ENCODE results near the gene TTBK2. TPM values are rescaled to one million over a fixed set of nuclear protein-coding genes. Genes with fewer than 3 reads are reported as not detected.
"Not testable (repeated sequence)": the region's sequence is repeated elsewhere in the genome, so short reads cannot be mapped to it uniquely, and the experiment has no call there.

The TTBK2 gene
- total RNA-seq, 1 donor: 15.2 TPM

DNA sequence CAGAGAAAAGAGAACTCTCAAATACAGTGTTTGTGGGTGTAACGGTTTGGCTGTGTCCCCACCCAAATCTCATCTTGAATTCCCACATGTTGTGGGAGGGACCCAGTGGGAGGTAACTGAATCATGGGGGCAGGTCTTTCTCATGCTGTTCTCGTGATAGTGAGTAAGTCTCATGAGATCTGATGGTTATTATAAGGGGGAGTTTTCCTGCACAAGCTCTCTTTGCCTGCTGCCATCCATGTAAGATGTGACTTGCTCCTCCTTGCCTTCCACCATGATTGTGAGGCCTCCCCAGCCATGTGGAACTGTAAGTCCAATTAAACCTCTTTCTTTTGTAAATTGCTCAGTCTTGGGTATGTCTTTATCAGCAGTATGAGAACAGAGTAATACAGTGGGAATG is 158.8 kb downstream of the TTBK2 start:
- not testable (repeated sequence) for H3K79me2 ChIP-seq (ENCODE audit: insufficient read depth, low read length); H3K27ac ChIP-seq (ENCODE audit: low read depth, low read length); H3K4me1 ChIP-seq (ENCODE audit: insufficient read depth, low read length); H4K20me1 ChIP-seq (ENCODE audit: insufficient read depth, low read length); H3K4me3 ChIP-seq (ENCODE audit: insufficient read depth, low read length); H3K9me3 ChIP-seq (ENCODE audit: low read depth, low read length); H3K27me3 ChIP-seq (ENCODE audit: insufficient read depth, low read length); H2AFZ ChIP-seq (ENCODE audit: low read length); DNase-seq (ENCODE audit: insufficient read length, low spot score, missing footprints); H3K36me3 ChIP-seq (ENCODE audit: insufficient read depth, low read length); H3K4me2 ChIP-seq (ENCODE audit: insufficient read depth, low read length)

DNA sequence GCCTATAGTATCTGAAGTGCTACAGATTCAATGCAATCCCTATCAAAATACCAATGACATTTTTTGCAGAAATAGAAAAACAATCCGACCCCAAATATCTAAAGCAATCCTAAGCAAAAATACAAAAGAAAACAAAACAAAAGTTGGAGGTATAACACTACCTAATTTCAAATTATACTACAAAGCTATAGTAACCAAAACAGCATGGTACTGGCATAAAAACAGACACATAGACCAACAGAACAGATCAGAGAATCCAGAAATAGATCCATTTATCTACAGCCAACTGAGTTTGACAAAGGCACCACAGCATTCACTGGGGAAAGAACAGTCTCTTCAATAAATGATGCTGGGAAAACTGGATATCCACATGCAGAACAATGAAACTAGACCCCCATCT is 159.8 kb downstream of the TTBK2 start:
- Histone ChIP-seq H3K36me3 (ENCODE audit: insufficient read depth, low read length) (no peaks in the 10 kb centered on the region), H2AFZ (ENCODE audit: low read length) (no peak overlapping the region), H4K20me1 (ENCODE audit: insufficient read depth, low read length) (no peaks in the 10 kb centered on the region), H3K9me3 (ENCODE audit: low read depth, low read length) (peaks cover 3% of the 10 kb centered on the region), H3K4me2 (ENCODE audit: insufficient read depth, low read length) (no peak overlapping the region), H3K27ac (ENCODE audit: low read depth, low read length) (no peak overlapping the region), H3K4me3 (ENCODE audit: insufficient read depth, low read length) (no peak overlapping the region), H3K4me1 (ENCODE audit: insufficient read depth, low read length) (no peaks in the 10 kb centered on the region), H3K79me2 (ENCODE audit: insufficient read depth, low read length) (peaks cover 5% of the 10 kb centered on the region), H3K27me3 (ENCODE audit: insufficient read depth, low read length) (no peaks in the 10 kb centered on the region)
- TF ChIP-seq, protein P1, sequence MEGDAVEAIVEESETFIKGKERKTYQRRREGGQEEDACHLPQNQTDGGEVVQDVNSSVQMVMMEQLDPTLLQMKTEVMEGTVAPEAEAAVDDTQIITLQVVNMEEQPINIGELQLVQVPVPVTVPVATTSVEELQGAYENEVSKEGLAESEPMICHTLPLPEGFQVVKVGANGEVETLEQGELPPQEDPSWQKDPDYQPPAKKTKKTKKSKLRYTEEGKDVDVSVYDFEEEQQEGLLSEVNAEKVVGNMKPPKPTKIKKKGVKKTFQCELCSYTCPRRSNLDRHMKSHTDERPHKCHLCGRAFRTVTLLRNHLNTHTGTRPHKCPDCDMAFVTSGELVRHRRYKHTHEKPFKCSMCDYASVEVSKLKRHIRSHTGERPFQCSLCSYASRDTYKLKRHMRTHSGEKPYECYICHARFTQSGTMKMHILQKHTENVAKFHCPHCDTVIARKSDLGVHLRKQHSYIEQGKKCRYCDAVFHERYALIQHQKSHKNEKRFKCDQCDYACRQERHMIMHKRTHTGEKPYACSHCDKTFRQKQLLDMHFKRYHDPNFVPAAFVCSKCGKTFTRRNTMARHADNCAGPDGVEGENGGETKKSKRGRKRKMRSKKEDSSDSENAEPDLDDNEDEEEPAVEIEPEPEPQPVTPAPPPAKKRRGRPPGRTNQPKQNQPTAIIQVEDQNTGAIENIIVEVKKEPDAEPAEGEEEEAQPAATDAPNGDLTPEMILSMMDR (IDR thresholded peaks at IDR 0.05; ENCODE audit: extremely low read depth, low read depth, low read length): no peak
- DNase-seq (ENCODE audit: insufficient read length, low spot score, missing footprints): no peak

DNA sequence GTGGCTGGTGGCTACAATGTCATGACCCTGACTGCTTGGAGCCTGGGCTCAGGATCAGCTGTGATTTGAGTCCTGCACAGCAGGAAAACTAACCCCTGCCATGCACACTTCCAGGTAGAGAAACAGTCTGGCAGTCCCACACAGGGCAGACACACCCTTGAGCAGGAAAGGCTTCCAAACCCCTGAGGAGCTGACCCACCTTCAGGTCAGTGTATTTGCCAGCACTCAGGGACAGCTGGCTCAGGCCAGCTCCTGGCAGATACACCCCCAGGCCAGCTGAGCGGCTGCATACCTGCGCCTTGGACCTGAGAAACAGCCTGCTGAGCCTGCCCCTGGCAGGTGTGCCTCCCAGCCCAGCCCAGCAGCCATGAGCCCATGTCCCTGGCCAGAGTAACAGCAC is 161.5 kb downstream of the TTBK2 start:
- DNase-seq (ENCODE audit: insufficient read length, low spot score, missing footprints): no peak
- Histone ChIP-seq H3K4me2 (ENCODE audit: insufficient read depth, low read length) (no peak overlapping the region), H3K79me2 (ENCODE audit: insufficient read depth, low read length) (peaks cover 5% of the 10 kb centered on the region), H3K36me3 (ENCODE audit: insufficient read depth, low read length) (no peaks in the 10 kb centered on the region), H3K4me3 (ENCODE audit: insufficient read depth, low read length) (no peak overlapping the region), H3K9me3 (ENCODE audit: low read depth, low read length) (peaks cover 3% of the 10 kb centered on the region), H2AFZ (ENCODE audit: low read length) (no peak overlapping the region), H3K27ac (ENCODE audit: low read depth, low read length) (no peak overlapping the region), H4K20me1 (ENCODE audit: insufficient read depth, low read length) (no peaks in the 10 kb centered on the region), H3K27me3 (ENCODE audit: insufficient read depth, low read length) (no peaks in the 10 kb centered on the region), H3K4me1 (ENCODE audit: insufficient read depth, low read length) (no peaks in the 10 kb centered on the region)
- TF ChIP-seq, protein P1 (IDR thresholded peaks at IDR 0.05; ENCODE audit: extremely low read depth, low read depth, low read length): no peak

DNA sequence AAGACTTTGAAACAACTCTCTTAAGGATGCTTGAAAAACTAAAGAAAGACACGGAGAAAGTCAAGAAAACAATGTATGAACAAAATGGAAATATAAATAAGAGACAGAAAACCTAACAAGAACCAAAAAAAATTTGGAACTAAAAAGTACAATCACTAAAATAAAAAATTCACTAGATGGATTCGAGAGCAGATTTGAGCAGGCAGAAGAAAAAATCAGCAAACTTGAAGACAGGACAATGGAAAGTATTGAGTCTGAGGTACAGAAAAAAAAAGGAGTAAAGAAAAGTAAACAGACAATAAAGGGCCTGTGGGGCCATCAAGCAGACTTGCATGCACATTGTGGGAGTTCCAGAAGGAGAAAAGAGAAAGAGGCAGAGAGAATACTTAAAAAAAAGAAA is 170.3 kb downstream of the TTBK2 start:
- no peak overlapping the region for H3K27ac ChIP-seq (ENCODE audit: low read depth, low read length)
- H3K36me3 ChIP-seq (ENCODE audit: insufficient read depth, low read length): peaks cover 7% of the 10 kb centered on the region
- no peaks in the 10 kb centered on the region for H3K4me1 ChIP-seq (ENCODE audit: insufficient read depth, low read length)
- DNase-seq (ENCODE audit: insufficient read length, low spot score, missing footprints): no peak
- H3K27me3 ChIP-seq (ENCODE audit: insufficient read depth, low read length): no peaks in the 10 kb centered on the region
- H3K4me2 ChIP-seq (ENCODE audit: insufficient read depth, low read length): no peak overlapping the region
- H4K20me1 ChIP-seq (ENCODE audit: insufficient read depth, low read length): no peaks in the 10 kb centered on the region
- TF ChIP-seq, protein P1 (IDR thresholded peaks at IDR 0.05; ENCODE audit: extremely low read depth, low read depth, low read length): no peak
- no peak overlapping the region for H2AFZ ChIP-seq (ENCODE audit: low read length)
- no peaks in the 10 kb centered on the region for H3K9me3 ChIP-seq (ENCODE audit: low read depth, low read length)
- no peak overlapping the region for H3K4me3 ChIP-seq (ENCODE audit: insufficient read depth, low read length)
- no peaks in the 10 kb centered on the region for H3K79me2 ChIP-seq (ENCODE audit: insufficient read depth, low read length)

Measured in osteoblast (primary cell).